GM18868 (cell line): ENCODE data around the gene GDA.

Source experiments
- ATAC-seq: cut with Tn5 transposase; IDR thresholded peaks from one replicate; pipeline ENCODE4 v1.9.1; 2021; ENCODE audit warnings: mild to moderate bottlenecking, moderate library complexity; ENCODE audit not compliant: unreplicated experiment

The GDA gene

DNA sequence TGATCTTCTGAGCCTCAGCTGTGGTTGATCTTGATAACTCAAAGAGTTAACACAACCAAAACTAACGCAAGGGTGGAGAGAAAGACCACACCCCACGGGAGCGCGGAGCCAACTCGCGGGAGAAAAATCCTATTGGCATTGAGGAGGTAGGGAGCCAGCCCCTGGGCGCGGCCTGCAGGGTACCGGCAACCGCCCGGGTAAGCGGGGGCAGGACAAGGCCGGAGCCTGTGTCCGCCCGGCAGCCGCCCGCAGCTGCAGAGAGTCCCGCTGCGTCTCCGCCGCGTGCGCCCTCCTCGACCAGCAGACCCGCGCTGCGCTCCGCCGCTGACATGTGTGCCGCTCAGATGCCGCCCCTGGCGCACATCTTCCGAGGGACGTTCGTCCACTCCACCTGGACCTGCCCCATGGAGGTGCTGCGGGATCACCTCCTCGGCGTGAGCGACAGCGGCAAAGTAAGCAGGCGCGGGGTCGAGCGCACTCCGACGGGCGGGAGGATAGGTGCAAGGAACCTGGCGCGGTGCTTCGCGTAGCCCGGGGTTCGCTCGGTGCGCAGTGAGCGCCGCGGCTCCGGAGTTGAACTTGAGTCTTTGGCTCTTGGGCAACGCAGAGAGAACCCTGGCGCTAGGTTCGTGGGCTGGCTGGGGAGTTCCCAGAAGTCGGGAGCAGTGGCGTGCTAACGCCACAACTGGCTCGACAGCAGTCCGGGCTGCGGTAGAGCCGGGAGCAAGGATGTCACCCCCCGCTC lies at the start of gene GDA:
Gene GDA (plus strand): TSS at position 210 of the 745 bp plus-strand sequence. CDS start 120 bp downstream, at position 330.
- no peak for ATAC-seq

DNA sequence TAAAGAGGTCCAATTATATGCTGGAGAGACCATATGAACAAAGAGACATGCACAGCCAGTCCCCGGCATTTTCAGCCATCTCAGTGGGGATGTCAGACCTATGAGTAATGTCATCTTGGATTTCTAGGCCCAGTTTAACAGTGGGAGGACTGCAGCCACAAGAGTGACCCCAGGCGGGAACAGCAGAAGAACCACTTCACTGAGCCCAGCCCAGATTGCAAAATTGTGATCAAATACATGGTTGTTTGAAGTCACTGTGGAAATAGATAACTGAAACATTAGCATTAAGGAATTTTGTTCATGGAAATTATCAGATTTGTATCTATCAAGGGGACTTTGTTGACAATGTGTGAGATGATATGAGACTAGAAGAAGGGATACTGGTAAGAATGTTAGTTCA lies 46.7 kb upstream of the GDA start:
- ATAC-seq, result no peak

DNA sequence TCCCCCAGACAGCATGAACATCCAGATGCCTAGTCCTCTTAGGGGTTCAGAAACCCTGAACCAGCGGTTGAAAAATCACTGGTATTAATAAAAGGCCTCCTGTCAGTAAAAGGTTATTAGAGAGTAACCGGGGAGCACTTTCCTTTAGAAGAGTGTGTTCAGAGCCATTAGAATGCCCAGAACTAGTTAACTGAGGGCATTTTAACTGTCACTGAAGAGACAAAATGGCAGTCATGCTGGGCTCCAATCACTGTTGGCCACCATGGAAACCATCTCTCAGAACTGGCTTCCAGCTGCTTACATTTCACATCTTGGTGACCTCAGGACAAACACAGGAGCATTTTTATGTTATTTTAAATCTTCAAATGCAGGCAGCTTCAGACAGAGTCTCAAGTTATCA lies 36.2 kb upstream of the GDA start:
- ATAC-seq, result no peak

DNA sequence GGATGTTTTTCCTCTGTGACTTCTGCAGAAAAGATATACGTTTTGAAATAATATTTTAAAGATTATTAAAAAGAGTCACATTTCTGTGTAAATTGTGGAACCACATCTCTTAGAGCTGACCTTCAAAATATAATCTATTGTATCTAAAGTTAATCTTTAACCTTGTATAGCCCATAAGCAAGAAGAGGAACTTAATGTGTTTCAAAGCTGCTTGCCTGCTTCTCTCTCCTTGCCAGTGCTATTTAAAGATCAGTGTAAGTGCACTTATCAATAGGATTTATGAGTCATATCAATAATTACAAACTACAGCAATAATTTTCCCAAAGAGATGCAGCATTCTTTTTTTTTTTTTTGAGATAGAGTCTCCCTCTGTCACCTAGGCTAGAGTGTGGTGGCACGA lies 29.4 kb upstream of the GDA start:
- no peak for ATAC-seq

DNA sequence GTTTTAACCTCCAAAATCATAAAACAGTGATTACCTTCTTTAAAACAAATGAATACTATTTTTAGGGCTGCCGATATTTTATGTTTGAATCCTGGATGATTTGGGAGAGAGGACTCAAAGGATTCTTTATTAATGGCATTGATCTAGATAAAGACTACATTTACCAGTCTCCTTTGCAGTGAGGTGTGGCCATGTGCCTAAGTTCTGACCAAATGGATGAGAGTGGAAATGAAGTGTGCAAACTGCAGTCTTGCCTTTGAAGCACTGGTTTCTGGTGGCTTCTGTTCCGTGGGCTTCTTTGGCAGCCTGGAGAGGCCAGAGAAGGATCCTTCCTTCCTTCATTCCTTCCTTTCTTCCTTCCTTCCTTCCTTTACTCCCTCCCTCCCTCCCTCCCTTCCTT lies 24.3 kb upstream of the GDA start:
- ATAC-seq, result no peak

DNA sequence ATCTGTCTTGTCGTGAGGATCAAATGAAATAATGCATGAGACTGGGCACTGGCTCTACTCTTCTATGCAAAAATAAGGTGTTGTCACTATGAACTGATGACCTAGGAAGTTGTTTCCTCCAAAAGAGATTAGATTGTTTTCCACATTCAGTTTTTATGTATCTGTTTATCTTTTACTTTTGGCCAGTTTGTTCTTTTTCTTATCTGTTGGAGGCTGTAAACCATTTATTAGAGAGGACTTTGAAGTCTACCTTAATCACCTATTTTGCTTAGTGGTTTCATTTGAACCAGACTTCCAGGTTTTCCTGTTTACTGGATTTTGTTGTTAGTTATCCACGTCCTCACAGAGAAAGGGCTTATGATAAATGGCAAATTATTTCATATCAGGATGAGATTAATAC lies 21.5 kb upstream of the GDA start:
- ATAC-seq, result no peak

DNA sequence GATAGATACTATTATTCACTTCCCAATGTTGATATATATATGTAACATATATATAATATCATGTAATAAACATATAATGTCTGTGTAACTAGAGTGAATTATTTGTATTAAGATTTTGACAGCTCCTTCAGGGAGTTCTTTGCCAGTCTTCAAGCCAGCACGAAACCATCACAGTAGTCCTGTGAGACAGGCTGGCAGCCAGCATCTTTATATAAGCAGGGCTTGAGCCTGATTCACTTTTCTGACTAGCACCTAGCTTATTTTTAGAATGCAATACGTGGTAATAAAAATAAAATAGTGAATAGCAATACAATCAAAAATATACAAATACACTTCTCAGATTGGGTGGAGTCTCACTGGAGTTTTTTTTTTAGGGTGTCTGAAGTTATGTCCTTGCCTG lies 20.7 kb upstream of the GDA start:
- ATAC-seq, result no peak

DNA sequence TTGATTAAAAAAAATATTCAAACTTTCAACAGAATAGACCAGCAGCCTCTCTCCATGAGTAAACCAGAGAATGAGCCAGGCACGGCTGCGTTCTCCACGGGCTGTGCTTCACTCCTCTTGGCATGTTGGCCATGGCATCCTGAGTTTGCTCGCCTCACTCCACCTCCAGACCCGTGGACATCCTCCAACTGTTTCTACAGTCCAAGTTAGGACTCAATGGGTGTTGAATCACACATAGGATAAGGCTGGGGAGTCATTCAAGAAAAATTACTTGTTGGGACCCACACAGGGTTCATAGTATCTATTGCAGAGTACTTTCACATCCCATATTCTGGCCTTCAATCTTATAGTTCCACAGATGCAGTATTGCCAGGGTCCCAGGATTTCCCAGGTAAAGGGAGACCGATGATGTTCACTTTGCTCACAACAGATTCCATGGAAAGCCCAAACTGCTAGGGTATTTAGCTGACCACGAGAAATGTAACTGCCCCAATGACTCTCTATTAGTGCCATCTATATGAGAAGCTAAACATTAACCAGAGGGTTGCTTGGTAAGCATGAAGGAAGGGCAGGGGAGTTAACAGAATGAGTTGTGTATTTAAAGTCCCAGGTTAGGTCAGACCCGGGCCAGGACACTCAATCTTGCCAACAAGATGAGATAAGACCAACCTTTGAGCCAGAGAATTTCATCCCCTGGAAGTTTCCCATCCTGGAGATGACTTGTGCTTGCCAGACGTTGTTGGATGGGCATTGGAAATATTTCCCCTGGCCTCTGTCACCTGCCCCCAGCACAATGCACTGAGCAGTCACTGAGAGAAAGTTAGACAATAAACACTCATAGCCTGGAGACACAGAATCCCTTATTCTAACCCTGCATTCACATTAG lies 19.7 kb upstream of the GDA start:
- no peak for ATAC-seq

DNA sequence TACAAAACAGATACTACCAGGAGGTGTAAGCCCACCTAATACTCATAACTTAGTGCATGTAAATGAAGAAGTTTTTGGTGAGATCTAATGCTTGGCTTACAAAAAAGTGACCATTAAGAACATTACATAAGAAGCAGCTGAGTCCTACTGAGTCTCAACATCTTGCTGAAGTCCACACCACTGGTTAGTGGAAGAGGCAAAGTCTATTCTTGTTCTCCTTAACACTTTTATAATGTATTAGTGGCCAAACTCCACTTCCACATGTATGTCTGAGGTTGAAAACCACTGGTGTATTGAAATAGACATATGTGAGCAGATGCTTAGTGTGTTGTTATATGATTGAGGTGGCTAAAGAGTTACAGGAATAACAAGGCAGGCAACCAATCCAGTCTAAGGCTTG lies 18.9 kb upstream of the GDA start:
- no peak for ATAC-seq

DNA sequence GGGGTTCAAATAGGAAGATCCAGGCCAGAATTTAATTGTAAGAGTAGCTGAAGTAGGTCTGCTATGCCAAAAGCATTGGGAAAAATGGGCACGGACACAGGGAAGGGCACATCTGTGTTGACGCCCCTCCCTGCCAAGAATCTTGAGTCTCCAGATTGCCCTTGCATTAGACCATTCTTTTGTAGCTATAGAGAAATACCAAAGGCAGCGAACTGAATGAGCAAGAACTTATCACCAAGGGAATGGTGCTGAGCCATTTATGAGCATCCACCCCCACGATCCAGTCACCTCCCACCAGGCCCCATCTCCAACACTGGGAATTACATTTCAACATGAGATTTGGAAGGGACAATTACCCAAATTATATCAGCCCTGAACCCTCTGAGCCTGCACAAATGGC lies 18.0 kb upstream of the GDA start:
- ATAC-seq, result no peak

DNA sequence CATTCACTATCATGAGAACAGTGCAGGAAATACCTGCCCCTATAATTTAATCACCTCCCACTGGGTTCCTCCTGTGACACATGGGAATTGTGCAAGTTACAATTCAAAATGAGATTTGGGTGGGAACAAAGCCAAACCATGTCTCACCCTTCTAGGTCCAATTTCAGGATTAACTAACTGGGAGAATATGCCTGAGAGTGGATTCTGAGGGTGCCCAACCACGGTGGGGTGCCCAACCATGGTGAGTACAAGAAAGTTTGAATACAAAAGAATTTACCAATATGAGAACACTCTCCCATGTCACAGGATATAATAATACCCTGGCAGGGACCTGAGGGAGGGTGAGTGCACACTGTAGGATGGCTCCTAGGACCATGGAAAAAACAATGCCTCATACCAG lies 17.2 kb upstream of the GDA start:
- ATAC-seq, result no peak

DNA sequence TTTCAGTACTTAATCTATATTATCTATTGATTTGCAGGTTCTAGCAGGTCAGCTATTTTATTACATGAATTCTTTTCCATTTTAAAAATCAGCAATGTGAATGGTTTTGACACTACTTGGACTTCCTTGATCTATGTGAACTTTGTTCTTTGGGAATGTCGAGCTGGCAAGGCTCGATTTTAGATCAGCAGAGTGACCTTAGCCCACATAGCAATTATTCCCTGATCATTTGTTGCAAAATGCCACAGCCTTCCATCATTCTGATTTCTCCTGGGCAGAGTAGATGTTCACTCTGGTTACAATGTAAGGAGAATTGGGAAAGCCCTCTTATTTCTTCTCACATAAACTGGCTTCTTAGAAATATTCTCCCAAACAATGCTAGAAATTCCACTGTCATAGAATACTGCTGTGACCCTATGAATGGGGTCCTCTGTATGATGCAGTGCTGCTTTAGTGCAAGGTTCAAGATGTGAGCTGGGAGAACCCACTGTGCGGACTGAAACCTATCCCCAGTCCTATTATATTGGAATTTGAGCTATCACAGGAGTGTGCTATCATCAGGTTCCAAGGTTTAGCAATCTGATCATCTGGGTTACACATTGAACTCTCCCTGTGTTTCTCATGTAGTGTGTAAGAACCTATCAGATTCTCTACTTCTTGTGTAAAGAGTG lies 15.7 kb upstream of the GDA start:
- ATAC-seq, result no peak

DNA sequence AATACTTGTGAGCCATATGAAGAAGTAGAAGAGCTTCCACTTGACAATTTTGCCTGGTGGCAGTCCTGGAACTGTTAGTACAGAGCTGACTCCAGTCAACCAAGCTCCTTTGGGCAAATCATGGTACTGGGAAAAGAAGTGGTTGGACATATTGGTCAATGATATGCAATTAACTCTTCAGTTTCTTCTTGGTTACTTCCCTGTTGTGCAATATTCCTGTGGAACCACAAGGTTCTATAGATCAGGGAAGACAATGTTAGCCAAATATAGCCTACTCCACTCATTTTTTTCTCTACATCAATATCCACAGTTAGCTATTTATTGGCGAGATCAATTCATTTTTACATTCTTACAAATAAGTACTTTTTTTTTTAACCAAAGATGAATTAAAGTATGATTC lies 14.4 kb upstream of the GDA start:
- ATAC-seq, result no peak

DNA sequence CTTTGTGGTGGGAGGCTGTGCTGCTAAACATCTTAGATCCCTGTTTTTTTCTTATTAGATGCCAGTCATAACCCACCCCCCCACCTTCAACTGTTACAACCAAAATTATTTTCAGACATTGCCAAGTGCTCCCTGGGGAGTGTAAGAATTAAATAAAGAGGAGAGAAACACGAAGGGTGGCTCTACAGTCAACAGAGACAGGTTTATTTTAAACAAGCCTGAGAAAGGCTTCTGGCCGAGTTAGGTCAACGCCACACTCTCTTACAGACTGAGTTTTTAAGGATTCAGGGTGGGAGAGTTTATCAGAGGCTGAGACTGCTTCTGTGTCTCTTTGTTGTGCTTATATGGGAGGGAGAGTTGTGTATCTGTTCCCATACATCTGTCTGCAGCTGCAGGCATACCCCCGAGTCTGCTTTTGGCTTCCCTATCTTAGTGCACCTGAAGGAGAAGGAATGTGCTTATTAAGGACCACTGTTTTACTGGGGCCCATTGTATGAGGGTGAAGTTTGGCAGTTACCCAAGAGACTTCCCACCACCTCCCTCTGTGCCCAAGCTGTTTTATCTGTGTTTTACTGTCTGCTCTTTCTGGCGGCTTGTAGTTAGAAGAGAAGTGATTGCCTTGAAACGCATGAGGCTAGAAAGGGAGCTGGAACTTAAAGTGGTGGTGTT lies 11.4 kb upstream of the GDA start:
- ATAC-seq, result no peak

DNA sequence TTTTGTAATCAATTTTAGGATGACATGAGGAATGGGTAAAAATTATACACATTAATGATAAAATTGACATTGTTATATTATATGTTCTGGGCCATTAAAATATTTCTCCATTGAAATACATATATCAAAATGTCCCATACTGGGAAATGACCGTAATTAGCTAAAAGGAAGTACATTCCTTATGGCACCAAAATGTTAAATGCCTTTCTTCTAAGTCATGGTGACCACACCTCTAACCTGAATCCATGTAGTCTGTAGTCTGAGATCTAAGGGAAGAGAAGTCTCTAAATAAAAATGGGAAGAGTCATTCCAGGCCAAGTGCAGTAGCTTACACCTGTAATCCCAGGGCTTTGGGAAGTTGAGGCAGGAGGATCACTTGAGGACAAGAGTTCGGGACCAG lies 10.0 kb upstream of the GDA start:
- no peak for ATAC-seq

DNA sequence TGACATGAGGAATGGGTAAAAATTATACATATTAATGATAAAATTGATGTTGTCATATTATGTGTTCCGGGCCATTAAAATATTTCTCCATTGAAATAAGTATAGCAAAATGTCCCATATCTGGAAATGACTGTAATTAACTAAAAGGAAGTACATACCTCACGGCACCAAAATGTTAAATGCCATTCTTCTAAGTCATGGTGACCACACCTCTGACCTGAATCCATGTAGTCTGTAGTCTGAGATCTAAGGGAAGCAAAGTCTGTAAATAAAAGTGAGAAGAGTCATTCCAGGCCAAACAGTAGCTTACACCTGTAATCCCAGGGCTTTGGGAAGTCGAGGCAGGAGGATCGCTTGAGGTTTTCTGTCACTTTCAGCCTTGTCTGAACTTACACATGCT lies 8.7 kb upstream of the GDA start:
- no peak for ATAC-seq

DNA sequence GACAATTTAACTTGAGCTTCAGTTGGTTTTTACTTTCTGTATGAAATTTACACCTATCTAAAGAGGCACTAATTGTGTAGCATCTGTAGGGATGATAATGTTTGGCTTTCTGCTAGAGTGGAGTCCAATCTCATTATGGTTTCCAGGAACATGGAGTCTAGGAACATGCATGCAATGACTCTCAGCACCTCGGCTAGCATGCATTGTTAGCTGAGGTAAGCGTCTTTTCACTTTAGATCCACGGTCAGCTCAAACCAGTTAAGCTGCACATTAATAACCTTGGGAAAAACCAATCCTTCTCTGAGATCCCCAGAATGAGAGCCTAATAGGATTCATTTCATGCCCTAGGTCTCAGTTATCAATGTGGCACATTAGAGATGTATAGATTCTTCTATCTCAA lies 7.8 kb upstream of the GDA start:
- no peak for ATAC-seq

DNA sequence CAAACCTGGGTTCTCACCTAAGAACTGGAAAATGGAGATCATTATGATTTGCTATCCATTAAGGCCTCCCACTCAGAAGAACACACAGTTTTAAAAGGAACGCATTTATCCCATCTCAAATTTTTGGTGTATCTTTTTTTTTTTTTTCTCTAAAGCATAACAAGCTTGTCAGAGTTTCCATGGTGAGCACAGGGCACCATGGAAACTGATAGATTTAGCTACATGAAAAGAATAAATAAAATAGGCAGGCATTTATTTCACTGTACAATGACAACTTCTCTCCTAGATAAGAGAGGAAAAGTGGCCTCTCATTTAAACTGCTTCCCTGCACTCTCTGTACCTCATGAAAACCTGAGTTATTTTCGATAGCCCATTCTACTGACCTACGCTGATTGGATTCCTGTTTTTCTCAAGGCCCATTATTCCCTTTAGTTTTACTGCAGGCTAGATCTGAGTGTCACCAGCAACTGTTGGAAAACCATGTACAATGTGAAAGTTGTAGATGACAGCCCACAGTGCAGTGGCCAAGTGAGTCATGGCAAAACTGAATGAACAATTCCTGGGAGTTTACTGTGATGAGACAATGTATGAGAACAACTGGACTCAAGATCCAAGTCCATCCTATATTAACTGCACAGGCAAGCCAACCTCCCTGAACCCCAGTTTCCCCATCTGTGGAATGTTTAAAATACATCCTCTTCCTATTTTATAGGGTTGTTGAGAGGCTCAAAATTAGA lies 4.3 kb upstream of the GDA start:
- ATAC-seq, result no peak

DNA sequence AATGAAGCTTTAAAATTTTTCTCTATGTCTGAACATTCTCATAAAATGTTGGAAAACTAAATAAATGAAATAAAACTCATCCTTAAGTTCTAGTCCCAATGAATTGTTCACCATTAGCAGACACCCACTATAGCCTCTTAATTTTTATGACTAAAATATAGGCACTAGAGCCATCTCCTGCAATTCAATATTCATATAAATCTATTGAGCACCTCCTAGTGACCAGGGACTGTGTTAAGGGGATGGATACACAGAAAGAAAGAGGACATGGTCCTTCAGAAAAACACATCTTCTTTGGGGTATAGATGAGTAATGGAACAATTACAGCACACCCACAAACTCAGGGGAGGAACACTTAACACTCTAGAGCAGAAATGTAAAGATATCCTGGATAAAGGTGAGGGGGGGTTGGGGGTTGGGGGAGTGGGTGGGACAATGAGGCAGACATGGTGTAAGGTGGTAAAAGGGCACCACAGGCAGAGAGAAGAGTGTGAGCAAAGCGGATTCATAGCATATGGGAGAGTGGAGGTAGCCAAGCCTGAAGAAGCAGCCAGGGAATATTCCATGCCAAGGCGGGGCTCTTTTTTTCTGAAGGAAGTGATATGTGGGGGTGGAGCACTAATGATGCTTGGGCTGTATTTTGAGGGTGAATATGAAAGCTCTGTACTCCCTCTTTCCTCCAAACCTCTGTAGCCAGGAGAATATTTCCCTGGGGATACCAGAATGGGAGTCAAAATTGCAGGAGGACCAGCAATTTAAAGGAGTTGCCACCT lies 3.3 kb upstream of the GDA start:
- ATAC-seq, result no peak

DNA sequence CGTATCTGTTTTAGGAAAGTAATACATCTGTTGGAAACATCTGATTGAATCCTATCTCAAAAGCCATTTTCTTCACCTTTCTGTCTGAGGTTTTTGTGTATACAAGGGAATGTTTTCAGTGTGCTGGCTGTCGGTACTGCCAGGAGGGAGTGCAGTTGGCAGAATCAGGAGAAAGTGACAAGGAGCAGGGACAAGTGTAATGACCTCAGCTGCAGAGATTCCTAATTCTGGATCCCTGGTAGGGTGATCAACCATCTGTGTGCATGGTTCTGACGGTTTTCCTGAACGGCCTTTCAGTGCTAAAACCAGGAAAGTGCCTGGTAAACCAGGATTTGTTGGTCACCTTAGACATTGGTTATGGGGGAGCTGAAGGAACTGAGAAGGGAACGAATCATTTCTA lies 1.6 kb upstream of the GDA start:
- no peak for ATAC-seq
